OCI-M2 (cell line): ENCODE results near the gene CHMP1B.
A peak's percentile ranks its signal among the peaks of the same experiment; 100 is the strongest.

Experiments used
- DNase-seq: peaks from one replicate; lab custom pipeline; 2025; ENCODE audit not compliant: unreplicated experiment; lab: John Stamatoyannopoulos, UW

Gene CHMP1B

GRCh38 chr18:11851146-11851805, at the start of gene CHMP1B:
Gene CHMP1B (plus strand): TSS chr18:11851413. CDS start chr18:11851512, 99 bp downstream.
- DNase-seq, result peak; percentile 5

- no peak for DNase-seq
These were observed 49.6 kb upstream of the CHMP1B start for GRCh38 chr18:11801573-11801972.

DNA sequence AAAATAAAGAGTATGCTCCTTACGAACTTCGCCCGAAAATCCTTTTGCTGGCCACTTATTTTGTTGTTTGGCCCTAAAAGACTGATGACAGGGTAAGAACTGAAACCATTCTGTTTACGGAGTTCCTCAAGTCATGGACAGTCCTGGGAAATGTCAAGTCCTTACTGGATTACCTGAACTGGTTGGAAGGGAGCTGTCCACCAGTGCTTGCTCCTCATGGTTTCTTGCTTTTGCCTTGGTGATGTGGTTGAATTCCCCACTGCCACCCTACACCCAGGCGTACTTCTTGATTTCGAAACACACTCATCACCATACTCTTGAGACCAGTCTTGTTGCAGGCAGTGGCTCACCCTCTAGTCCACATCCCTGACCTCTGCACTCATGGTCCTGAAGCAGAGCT, 49.1 kb upstream of the CHMP1B start:
- no peak for DNase-seq

GRCh38 chr18:11802586-11802985, 48.6 kb upstream of the CHMP1B start:
- no peak for DNase-seq

GRCh38 chr18:11807233-11807632, 44.0 kb upstream of the CHMP1B start:
- no peak for DNase-seq

DNA sequence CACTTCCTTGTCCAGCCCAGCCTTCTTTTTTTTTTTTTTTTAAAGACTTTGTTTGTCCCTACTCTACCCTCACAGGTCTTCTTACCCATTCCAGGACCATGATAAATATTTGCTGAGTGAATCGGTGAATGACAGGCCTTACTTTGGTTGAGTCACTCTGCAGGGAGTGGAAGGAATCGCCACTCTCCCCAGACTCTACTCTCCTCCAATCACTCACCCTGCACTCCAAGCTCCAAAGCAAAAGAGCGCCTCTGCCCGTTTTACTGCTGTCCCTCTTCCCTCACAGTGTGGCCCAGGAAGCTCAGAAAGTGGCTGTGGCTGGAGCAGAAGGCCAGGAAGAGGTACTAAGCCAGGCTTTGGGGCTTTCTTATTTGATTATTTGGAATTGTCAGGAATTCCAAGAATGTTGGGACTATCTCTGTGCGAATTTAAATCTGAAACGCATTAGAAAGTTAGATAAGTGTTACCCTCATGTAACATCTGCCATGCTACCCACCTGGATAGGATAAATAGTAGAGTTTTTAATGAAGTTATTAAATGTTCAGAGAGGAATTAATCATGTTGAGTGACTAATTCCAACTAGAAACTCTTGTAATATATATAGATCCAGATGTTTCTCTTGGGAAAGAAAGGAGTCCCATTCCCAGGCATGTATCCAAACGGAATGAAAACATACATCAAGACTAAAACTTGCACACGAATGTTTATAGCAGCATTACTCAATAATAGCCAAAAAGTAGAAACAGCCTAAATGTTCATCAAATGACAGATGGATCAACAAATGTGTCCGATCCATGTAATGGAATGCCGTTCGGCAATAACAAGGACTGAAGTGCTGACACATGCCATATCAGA, 43.0 kb upstream of the CHMP1B start:
- no peak for DNase-seq

GRCh38 chr18:11809895-11810294, 41.3 kb upstream of the CHMP1B start:
- DNase-seq, result no peak

DNA sequence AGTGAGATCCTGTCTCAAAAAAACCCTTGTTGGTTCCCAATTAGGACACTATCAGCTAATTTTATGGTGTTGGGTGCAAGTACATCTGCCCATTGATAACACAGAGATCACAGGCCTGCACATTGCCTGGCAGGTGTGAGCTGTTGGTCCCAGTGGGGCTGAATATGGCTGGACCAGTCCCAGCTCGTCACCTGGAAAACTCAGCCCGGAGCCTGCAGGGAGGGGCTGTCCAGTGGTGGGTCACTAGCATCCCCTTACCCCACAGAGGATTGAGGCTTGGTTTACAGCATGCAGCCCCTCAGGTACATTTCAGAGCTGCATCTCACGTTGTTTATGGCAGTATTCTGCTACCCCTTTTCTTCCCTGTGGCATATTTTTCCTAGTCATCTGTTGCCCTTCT, 40.8 kb upstream of the CHMP1B start:
- no peak for DNase-seq

DNA sequence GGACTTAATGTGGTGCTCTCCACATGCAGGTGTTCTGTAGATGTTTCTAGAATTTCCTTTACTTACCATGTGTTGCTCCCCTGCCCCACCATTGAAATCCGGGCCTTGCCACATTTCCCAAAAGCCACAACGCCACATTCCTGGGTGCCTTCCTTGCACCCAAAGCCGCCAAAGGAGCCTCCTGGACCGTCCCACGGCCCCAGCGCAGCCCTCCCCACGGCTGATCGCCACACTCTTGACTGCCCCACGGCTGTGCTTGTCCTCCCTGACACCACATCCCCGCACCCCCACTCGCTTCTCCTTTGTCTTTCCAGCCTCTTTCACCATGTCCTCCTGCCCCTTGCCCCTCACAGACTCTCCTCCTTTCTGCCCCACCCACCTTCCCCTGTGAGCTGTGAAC, 40.2 kb upstream of the CHMP1B start:
- no peak for DNase-seq

DNA sequence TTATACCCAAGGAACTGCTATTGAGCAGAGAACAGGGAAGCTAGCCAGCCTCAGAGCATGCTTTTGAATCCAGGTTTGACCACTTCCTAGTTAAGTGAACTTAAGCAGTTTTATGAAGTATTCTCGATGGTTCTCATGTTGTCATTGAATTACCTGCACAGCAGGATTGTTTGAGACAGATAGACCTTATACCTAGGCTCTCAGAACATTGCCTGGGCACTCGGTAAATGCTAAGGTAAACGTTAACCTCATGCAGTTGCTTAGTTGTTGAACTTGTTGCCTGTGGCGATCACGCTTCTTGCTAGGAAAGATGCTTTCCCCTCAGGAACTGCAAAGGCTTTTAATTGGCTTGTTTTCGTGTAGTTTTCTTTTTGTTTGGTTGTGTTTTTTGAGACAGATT, 34.0 kb upstream of the CHMP1B start:
- no peak for DNase-seq

- DNase-seq, result no peak
These were observed 32.6 kb upstream of the CHMP1B start for GRCh38 chr18:11818486-11819203.

GRCh38 chr18:11819938-11820337, 31.3 kb upstream of the CHMP1B start:
- DNase-seq, result no peak

DNA sequence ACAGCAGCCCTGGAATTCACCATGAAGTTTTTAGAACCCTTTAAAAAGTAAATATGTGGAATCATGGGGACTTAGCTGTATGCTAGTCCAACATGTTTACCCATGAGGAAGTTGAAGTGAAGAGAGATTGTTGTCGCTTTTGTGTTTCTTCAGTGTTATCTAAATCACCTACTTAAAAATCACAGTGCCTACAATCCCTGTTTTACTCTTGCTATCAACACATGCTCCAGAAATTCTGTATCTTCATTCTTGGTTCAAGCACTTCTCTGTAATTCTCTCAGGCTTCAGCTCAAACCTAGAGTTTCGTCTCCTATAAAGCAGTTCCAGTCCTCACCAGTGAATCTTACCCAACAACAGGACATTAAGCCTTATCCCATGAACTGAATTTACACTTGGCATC, 30.5 kb upstream of the CHMP1B start:
- DNase-seq, result no peak

GRCh38 chr18:11821208-11821607, 30.0 kb upstream of the CHMP1B start:
- no peak for DNase-seq

DNA sequence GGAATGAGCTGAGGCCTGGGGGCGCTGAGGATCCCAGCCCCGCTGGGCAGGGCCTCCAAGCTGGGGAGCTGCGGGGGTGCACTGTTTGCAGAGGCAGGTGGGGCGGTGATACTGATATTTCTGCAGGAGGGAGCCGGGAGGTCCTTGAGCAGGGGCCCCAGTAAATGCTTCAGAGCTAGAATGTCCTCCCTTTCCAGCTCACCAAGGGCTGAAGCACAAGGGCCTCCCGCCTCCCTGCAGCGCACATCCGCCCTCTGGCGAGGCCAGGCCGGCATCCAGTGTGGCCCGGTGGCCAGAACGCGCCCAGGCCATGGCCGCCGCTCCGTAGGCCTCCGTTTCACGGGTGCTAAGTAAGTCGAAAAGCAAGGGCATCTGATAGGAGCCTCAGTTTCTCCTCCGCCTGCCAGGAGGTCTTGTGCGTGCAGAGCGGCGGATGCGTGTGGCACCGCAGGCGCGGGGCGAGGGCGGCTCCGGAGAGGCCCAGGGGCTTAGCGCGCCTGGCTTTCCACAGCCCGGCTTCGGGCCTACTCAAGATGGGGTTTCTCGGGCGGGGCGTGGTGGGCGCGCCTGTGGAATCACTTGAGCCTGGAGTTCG, 29.5 kb upstream of the CHMP1B start:
- no peak for DNase-seq

GRCh38 chr18:11823545-11823944, 27.7 kb upstream of the CHMP1B start:
- DNase-seq, result no peak

- DNase-seq, result no peak
These were observed 24.4 kb upstream of the CHMP1B start for GRCh38 chr18:11826836-11827235.

DNA sequence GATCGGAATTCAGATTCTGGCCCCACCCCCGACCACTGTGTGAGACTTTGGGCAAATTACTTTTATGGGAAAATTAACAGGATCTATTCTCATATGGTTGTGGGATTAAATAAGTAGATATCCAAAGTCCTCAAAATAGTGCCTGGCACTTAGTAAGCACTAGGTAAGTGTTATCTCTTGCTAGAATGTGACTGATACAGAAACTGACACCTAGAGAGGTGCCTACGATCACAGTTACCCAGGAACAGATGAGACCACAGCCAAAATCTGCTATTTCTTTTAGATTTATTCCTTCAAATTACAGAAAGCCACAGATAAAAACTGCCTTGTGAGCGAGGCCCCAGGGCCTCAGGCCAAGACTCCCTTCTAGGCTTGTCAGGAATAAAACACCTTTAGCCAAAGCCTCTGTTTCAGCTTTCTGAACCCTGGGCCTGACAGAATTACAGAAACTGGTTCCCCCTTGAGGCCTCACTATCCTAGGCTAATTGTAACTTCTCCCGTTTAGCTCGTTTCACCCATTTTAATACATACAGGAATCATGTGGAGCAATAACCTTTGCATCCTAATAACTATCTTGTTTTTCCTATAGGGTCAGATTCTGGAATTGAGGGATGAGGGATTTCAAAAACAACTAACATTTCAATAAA, 22.3 kb upstream of the CHMP1B start:
- no peak for DNase-seq

GRCh38 chr18:11830585-11830984, 20.6 kb upstream of the CHMP1B start:
- DNase-seq, result no peak

DNA sequence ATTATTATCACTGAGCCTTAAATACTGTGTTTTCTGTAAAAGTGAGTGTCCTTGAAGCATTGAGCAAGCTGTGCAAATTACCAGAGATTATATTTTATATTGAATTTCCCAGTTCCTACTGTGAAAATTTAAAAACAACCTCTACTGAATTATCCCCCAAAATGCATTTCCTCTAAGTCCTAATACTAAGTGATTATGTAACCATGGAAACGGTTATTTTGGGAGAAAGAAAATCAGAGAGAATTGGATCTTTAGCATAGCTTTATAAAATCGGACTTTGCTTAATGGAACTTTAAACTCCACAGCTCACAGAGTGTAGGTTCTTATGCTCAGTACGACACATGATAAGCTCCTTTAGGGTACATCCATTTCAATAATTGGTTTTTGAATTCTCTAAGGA, 19.3 kb upstream of the CHMP1B start:
- no peak for DNase-seq

DNA sequence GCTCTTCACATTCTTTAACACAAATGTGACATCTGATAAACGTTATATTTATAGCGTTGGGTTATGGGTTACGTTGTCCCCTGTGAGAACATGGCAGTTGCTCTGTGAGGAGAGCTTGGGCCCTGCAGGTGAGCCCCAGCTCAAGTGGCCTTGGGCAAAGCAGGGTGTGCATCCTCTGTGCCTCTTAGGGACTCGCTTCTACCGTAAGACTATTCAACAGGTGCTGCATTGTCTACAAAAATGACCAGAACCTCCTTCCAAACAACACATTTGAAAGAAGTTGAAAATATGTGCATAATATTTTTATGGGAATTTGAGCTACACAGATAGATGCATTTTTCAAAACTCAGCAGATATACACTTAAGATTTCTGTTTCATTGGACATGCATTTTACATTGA, 16.4 kb upstream of the CHMP1B start:
- no peak for DNase-seq
